WTC11 (cell line): ENCODE measurements around the gene CRELD1.
"Not testable (repeated sequence)": the region's sequence is repeated elsewhere in the genome, so short reads cannot be mapped to it uniquely, and the experiment has no call there.

Experiments used
- TF ChIP-seq, protein P1 (sequence below): fragments of 200-600 bp; IDR thresholded peaks from 2 replicates; pipeline ENCODE4 v1.8.0; 2022; ENCODE audit warnings: antibody characterized with exemption
- TF ChIP-seq, protein P2 (sequence below): sonication (generic); formaldehyde crosslinking; IDR thresholded peaks from 2 replicates; pipeline ENCODE4 v1.8.1; 2023; ENCODE audit warnings: mild to moderate bottlenecking, missing genetic modification reagents, moderate library complexity
- TF ChIP-seq, protein P3 (sequence below): sonication (generic); formaldehyde crosslinking; IDR thresholded peaks from 2 replicates; pipeline ENCODE4 v1.8.0; 2022; ENCODE audit warnings: mild to moderate bottlenecking, missing genetic modification reagents

DNA sequence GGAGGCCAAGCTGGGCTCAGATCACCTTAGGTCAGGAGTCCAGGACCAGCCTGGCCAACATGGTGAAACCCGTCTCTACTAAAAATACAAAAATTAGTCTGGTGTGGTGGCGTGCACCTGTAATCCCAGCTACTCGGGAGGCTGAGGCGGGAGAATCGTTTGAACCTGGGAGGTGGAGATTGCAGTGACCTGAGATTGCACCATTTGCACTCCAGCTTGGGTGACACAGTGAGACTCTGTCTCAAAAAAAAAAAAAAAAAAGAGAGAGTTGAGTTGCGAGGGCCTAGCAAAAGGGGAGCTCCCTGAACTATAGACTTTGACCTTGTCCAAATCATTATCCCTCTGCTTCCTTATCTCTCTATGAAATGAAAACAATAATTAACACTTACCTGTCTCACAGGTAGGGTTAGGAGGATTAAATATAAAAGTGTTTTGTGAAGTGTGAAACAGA is 32.6 kb upstream of the CRELD1 start:
- TF ChIP-seq, protein P1, sequence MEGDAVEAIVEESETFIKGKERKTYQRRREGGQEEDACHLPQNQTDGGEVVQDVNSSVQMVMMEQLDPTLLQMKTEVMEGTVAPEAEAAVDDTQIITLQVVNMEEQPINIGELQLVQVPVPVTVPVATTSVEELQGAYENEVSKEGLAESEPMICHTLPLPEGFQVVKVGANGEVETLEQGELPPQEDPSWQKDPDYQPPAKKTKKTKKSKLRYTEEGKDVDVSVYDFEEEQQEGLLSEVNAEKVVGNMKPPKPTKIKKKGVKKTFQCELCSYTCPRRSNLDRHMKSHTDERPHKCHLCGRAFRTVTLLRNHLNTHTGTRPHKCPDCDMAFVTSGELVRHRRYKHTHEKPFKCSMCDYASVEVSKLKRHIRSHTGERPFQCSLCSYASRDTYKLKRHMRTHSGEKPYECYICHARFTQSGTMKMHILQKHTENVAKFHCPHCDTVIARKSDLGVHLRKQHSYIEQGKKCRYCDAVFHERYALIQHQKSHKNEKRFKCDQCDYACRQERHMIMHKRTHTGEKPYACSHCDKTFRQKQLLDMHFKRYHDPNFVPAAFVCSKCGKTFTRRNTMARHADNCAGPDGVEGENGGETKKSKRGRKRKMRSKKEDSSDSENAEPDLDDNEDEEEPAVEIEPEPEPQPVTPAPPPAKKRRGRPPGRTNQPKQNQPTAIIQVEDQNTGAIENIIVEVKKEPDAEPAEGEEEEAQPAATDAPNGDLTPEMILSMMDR = not testable (repeated sequence)
- TF ChIP-seq, protein P2, sequence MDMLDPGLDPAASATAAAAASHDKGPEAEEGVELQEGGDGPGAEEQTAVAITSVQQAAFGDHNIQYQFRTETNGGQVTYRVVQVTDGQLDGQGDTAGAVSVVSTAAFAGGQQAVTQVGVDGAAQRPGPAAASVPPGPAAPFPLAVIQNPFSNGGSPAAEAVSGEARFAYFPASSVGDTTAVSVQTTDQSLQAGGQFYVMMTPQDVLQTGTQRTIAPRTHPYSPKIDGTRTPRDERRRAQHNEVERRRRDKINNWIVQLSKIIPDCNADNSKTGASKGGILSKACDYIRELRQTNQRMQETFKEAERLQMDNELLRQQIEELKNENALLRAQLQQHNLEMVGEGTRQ (CRISPR knock-in tag) = not testable (repeated sequence)
- TF ChIP-seq, protein P3, sequence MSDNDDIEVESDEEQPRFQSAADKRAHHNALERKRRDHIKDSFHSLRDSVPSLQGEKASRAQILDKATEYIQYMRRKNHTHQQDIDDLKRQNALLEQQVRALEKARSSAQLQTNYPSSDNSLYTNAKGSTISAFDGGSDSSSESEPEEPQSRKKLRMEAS (CRISPR knock-in tag) = not testable (repeated sequence)
